GM21367 (cell line): Measurements from ENCODE around the gene CHSY1.

Experiments used
- ATAC-seq: cut with Tn5 transposase; IDR thresholded peaks from one replicate; pipeline ENCODE4 v1.9.1; 2021; ENCODE audit not compliant: unreplicated experiment

Gene CHSY1

DNA sequence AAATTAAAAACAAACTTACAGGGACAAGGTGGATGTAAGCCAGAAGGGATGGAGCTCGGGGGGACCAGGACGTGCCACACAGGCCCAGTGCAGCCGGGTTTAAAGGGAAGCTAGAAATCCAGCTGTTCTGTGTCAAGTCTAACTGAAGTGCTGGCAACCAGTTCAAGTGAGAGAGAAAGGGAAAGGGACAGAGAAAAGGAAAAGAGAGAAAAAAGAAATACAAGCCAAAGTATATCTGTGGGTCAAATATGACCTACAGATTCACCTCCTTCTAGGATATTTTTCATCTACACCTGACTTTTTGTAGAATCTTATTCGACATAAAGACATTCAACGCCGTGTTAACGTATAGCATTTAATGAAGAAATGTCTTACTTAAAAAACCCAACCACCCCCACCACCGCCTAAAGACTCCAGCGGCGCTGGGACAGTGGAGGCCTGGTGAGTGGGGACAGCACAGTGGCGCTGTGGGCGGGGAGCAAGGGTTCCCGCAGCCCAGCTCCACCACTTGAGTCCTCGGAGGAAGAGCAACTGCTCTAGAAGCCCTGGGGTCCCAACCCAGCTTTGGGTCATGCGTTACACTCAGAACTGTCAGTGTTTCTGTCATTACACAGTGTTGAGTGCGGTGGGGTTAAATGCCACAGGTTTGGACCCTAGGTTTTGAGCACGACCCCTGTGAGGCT, 62.3 kb downstream of the CHSY1 start:
- no peak for ATAC-seq

DNA sequence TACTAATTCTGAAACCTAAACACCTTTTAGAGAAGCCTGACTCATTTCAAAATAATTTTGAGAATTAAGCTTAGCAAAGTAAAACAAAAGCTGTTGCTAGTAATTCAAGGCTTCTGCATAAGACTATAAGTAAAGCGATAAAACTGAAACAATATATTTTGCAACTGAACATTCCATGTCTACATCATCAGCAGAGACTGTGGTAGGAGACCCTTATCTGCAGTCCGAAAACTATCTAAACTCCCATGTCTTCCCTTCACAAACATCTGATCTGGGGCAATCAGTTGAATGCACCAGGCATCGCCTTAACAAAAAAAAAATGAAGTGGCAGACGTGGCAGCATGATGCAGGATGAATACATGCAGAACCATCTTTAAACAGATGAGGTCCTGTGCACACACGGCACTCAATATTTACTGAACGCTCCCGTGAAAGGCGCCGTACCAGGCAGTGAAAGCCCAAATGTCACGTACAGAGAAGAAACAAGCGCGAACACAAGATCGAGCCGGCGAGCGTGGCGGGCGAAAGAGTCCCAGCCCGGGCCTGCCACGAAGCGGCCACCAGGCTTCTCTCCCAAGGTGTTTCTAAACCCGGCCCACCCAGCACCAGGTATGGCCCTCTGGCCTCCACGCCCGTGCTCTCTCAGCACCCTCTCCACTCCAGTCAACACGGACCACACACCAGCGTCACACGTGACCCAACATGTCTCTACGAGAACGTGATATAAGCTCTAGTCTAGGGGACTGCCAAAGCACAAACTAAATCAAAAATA, 63.0 kb downstream of the CHSY1 start:
- peak; percentile 29 for ATAC-seq

DNA sequence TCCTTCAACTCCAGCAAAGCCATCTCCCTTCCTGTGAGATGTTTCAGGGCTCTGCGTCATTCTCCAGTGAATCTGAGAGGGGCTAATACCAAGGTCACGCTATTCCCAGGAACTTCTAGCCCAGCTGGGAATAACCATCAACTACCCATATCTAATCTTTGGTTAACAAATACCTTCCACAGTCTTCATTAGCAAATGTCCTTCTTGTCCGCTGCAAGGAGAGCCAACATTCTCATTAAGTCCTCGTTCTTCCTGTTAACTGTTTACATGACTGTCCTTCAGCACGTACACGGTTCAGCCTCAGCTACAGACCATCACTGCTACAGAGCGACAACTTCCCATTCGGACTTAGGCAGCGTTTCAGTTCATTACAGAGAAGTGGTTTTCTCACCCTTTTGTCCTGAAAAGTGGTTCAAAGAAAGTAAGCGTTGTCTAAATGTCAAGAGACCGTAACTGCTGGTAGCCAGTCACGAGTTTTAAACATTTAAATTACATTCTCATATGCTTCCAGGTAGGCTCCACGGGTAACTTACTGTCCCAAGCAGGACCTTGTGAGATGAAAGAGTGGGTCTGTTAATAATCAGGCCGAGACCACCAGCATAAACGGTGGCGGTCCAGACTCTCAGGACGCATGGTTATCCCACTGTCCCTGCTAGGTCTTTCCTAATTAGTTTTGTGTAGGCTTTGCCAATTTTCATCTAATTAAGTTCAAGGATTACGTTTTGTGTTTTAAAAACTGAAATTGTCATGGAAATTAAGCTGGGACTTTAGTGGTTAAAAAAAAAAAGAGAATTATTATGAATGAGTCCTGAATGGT, 63.8 kb downstream of the CHSY1 start:
- ATAC-seq = peak; percentile 73

DNA sequence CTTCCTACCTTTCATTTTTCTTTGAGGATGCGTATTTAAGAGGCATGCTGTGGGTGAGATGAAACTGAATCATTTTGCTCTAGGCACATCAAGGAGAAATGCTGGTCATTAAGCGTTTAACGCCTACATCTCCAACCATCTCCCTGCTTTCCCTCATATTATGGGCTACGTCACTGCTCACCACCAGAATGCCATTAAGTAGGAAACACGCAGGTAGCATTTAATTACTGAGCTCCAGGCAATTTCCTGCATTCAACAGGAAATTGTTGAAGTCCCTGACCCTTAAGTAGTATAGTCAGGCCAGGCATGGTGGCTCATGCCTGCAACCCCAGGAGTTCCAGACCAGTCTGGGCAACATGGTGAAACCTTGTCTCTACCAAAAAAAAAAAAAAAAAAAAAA, 66.1 kb downstream of the CHSY1 start:
- ATAC-seq = no peak

DNA sequence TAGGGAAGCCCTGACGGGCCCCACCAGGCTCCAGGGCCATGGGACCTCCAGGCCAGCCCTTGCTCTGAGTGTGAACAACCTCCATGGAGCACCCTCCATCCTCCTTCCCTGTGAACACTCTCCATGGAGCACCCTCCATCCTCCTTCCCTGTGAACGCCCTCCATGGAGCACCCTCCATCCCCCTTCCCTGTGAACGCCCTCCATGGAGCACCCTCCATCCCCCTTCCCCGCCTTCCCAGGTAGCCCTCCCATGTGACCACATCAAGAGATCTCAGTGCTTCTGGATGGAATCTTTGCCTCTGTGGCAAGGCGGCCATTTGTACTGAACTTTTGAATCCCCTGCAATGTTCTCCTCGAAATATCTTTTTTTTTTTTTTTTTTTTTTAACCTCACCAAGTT, 66.5 kb downstream of the CHSY1 start:
- ATAC-seq = no peak

DNA sequence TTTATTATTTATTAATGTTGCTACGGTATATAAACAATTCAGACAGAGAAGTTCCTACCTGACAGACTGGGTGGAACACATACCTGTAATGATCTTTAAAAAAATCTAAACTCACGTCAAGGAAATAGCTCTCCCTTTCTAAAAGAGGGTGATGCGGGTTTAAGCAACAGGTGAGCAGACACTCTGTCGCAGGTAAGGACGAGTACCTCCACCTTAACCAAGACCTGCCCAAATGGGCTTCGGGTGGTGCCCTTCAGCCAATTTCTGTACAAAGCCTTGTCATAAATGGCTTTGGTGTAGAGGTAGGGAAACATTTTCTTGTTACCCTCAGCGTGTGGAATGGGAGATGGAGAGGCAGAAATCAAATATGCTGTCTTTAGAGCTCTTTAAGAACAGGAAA, 67.0 kb downstream of the CHSY1 start:
- no peak for ATAC-seq

DNA sequence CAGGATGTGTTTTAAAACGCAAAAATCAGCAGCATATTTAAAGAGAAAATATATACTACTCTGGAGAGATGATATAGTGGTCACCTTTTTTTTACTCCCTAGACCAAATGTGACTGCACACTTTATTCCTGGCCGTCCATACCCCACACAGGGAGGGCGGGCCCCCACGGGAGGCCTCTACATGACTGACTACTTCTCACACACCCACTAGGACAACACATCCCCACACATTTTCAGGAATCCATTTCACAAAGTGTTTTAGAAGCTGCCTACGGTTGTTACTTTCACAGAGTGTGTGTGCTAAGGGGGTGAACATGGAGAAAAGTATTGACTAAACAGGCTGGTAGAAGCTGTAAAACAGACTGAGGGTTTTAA, 67.9 kb downstream of the CHSY1 start:
- ATAC-seq = no peak

DNA sequence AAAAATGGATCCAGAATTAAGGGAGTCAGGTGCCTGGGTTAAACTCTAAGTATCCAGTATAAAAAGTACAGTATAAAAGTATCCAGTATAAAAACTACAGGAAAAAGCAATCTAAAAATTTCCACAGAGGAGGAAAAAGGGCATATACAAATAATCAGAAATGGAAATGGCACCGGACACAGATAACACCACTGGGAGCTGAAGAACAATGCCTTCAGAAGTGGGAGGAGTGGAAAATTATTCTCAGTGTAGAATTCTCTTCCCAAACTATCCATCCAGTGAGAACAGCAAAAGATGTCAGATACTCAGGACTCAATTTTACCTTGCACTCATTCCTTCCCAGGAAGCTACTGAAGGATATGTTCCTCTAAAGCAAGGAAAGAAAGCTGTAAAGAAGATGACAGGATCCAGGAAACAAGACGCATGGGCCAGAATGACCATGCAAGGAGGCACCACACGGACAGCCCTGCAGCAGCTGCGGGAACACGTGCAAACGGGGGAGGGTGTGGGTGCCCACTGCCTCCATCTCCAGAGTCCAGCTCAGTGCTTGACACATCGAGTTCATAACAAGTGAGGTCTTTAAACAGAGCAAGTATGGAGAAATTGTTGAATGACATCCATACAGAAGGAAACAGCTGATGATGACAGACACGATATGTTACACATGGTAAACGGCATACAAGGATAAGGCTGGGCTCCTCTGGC, 68.5 kb downstream of the CHSY1 start:
- no peak for ATAC-seq

DNA sequence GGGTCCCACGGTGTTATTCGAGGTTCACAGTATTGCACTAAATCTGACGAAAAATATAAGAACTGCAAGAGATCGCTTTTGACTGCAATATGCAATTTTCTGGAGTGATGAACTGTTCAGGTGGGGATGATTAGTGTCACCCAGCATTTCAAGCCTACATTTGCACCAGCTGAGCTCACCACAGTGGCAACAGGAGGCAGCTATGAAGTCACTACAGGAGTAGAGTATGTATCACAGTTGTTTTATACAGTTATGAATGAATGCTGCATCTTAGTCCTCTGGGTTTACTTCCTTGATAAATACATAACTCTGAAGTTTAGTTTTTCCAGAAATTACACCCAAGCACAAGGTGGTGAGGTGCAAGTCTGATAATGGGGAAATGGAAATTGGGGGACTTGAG, 69.6 kb downstream of the CHSY1 start:
- no peak for ATAC-seq

DNA sequence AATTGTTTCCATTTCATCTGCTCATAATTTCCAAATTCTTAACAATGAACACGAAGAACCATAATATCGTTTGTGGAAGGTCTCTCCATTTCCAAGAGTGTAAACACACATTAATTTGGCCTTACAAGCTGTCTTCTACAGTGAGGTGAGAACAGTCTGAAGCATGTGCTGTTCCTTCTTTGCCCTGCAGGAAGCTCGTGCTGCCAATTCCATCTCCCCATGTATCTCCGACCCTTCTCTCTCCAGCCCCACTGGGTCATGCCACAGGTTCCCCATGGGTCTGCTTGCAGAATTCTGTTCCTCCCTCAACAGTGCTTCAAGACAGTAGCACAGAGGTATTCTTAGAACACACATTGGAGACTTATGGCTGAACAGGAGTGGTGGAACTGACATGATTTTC, 70.5 kb downstream of the CHSY1 start:
- no peak for ATAC-seq

DNA sequence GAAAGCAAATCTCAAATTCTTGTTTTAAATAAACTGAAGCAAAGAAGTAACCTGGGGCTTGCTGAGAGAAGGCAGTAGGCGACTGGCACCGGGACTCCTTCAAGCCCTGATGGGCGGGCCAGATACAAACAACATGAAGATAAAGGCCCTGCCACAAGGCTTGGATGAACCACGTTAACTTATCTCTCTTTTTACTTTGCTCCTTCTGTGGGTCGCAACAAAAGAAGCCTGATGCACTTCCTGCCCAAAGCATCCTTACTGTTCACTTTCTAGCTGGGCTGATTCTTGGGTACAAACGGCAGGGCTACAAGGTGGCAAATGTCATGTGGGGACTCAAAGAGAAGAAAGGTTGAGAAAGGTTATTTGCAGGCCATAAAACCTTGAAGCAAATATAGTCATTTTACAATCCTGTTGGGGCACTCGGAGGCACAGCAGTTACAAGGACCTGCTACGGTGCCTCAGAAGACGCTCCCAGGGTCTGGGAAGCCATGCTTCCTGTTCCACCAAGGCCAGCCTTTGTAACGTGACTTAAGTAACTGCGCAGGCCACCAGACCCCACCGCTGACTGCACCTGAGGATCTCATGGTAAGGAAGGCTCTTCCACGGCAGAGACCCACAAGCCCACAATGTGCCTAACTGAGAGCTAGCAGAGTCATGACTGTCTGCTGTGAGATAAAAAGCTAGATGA, 71.1 kb downstream of the CHSY1 start:
- no peak for ATAC-seq

DNA sequence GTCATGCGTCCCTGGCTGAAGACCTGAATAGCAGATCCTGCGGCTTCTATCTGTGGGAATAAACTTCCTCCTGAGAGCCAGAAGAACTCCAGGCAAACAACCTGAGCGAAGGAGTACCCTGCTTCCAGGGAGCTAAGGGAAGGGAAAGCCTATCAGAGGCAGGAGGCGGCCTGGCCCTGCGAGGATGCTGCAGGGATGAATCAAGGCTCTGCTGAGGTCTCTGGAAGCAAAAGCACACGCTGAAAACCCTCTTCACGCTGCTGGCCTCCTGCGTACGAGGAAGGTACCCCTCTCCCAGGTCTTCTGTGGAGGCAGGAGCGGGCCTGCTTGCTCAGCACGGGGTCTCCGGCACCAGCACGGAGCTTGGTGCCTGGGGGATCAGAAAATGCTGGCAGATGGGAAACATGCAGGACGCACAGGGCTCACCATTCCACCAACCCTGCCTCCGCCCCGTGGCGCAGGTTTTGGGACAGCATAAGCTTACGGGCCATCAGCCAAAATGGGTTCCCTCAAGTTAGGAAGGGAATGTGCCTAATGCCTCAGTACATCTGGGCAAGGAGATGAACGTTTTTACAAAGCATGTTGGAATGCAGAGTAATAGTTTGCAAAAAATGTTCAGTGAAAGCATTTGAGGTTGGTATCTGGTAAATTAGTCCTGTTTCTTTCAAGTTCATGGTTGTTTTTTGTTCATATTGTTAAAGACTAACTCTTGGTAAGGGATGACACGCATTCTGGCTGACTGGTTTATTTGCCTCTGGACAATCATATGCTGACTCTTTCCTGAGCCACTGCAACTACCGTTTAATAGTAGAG, 72.3 kb downstream of the CHSY1 start:
- ATAC-seq = no peak

DNA sequence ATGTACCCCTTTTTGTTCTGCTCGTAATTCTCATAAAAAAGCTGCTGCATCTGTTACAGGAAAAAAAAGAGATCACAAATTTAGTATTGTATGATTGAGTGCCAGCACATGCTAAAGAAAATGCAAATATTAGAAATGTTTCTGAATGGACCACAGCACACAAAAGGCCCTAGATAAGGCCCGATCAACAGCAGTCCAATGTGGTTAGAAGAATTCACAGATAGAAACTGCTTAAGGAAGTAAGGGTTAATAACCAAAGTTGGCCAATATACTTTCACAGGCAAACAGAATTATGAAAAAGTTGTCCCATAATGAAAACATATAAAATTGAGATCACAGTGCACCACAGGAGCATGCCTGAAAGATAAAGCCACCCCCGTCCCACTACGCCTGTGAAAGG, 72.9 kb downstream of the CHSY1 start:
- ATAC-seq = no peak

DNA sequence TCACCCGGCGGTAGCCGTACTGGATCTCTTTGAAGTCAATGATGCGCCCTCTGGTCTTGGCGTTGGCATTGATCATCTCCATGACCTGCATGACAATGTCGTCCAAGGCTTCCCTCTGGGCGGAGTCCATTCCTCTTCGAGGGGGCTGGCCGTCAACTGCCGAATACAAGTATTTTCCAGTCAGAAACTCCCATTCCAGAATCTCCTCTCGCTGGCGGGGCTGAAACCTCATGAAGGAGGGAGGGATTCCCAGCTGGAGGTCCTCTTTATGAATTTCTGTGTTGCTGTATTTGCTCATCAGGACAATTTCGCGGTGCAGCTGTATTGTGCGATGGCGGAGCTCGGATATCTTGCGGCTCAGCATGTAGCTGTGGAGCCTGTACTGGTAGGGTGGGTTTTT, 73.4 kb downstream of the CHSY1 start:
- ATAC-seq = no peak

DNA sequence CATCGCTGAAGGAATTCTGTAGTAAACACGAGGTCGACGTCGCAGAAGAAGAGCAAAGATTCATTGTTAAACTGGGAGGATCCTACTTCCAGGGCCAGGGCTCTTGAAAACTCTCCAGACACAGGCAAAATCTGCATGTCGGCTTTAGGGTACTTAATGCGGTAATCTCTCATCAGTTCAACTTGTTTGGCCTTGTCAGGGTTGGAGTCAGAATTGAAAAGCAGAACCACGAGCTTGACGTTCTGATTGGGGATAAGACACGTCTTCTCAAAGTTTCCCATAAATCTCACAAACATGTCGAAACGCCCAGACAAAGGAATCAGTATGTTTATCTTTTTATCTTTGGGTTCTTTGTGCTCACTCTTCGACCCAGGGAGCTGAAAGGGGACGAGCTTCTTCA, 74.0 kb downstream of the CHSY1 start:
- no peak for ATAC-seq

DNA sequence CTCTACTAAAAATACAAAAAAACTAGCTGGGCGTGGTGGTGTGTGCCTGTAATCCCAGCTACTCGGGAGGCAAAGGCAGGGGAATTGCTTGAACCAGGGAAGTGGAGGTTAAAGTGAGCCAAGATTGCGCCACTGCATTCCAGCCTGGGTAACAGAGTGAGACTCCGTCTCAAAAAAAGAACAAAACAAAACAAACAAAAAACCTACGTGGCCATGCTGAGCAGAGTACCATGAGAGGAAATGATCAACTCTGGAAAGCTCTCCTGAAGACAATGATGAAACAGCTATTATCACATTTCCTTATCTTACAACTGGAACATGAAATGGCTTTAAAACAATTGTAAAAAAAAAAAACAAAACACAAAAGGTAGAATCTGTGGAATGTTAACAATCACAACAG, 75.2 kb downstream of the CHSY1 start:
- ATAC-seq = no peak

DNA sequence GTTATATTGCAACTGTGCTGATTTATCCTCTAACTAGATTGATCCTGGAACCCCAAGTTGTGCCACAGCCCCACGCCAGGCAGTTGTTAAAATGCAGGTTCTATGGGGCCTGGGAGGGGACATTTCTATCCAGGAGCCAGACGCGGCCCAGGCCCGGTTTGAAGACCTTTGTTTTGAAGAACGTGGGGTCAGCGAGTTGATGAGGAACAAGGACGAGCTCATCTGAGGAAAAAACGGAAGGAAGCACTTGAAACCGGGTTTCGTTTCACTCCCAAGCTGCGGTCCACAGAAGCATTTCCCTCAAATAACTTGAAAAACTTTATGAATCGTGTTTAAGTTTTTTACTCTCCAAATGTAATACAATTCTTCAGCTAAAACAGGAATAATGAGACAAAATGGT, 76.4 kb downstream of the CHSY1 start:
- no peak for ATAC-seq

DNA sequence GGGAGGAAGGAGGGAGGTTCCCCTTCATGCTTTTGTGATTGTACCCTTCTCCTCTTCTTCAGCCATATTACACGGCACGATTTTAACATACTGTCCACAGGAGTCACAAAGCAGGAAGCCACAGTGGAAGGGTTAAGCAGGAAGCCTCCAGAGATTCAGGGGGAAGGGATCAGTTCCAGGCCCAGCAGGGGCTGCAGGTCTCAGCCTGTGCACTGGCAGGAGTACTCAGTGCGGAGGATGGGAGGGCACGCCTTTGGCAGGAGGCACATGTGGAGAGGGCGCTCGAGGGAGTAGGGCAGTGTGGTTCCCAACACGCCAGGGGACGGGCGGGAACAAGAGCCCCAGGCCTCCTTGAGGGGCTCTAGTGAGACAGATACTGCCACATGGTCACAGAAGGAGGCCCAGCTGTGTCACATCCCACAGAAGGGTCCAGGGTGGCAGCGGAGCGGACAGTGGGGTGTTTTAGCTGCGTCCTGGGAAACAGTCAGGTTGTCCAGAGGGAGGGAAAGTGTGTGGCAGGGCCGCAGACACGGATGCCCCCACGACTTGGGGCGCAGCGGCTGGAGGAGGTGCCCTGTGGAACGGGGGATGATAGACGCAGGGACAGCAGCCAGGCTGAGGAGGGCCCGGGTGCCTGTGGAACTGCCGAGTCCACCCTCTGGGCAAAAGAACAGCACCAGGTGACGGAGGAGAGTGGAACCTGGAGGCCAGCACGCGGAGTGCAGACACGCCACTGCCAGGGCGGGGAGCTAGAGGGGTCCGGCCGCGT, 77.5 kb downstream of the CHSY1 start:
- no peak for ATAC-seq
